Left lobe of liver (tissue), 2 donors: ENCODE measurements around the gene OLFML1. TPM values are rescaled to one million over a fixed set of nuclear protein-coding genes. Genes with fewer than 3 reads are reported as not detected.
"Not testable (repeated sequence)": the region's sequence is repeated elsewhere in the genome, so short reads cannot be mapped to it uniquely, and the experiment has no call there.

ENCODE experiments used
- ATAC-seq: fragments of 200-7000 bp; cut with Tn5 transposase; one replicate; pipeline ENCODE4 v1.9.1; 2020; ENCODE audit warnings: mild to moderate bottlenecking, moderate library complexity
- DNase-seq: peaks from one replicate; pipeline ENCODE4 v3.0.0-alpha.2; 2020; ENCODE audit warnings: low spot score
- total RNA-seq: library from RNA; stranded (reverse); gene quantifications from one replicate; pipeline ENCODE4 v1.2.1, GENCODE V29; 2021
- donor health status: DM: no; HTN: no; CAD: no; lungs with moderate emphysema.
- donor health status: DM: no; HTN: yes; CAD: no.

The OLFML1 gene
- total RNA-seq, 1 donor from 2014 or later: 2.2 TPM

GRCh38 chr11:7509966-7510365 is 24.7 kb downstream of the OLFML1 start:
- DNase-seq (no peak), ATAC-seq (no peak)

DNA sequence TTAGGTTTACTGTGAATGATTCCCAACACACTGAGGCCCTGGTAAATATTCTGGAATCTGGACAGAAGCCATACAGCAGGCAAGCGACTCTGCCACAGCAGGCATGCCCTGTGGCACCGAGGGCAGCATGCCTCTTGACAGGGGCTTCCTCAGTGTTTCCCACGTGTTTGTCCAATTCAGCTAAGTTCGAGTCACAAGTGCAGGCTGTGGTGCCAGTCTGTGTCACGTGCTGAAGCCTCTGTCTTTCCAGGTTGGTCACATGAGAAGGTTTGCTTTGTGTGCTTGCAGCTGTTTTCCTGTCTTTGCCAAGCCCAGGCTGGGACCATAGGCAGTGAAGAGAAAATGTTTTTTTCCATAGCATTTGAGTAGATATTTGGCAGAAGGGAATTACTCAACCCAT is 26.1 kb downstream of the OLFML1 start:
- peak; percentile 82 for DNase-seq
- ATAC-seq: peak; percentile 24

DNA sequence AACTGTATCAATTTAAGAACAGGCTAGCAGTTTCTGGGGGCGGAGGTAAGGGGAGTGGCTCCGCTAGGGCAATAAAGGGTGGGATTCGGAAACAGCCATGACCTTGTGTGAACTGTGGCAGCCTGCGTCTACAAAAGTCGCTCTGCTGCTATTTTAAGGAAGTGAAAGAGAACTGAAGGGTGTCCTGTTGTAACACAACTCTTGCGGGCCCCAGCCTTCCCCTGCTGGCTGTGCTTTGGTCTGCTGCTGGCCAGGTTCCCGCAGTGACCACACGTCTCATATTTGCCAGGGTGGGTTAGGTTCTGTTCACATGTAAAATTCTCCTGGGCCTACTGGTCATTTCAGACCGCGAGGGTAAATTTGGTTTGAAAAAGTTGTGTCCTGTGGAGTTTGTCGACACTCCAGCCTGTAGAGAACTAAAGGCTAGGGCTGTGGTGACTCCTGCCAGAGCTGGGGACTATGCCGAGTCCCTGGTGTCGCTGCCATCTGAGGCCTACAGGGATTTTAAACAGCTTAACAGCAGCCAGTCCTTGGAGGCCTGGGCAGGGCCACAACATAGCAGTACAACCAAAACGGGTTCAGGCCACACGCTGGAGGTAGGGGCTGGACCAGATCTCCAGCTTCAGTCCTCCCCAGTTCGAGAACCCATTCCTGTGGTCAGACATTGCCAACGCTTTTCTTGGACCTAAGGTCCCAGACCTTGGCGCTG is 27.4 kb downstream of the OLFML1 start:
- DNase-seq: peak; percentile 75
- peak; percentile 32 for ATAC-seq

- ATAC-seq (peak; percentile 85), DNase-seq (peak; percentile 96)
These were observed 28.2 kb downstream of the OLFML1 start, which contains the start of gene PPFIBP2 for GRCh38 chr11:7513234-7514098. Gene PPFIBP2 (plus strand): TSS chr11:7513999. CDS start chr11:7549476, 35,477 bp downstream.

DNA sequence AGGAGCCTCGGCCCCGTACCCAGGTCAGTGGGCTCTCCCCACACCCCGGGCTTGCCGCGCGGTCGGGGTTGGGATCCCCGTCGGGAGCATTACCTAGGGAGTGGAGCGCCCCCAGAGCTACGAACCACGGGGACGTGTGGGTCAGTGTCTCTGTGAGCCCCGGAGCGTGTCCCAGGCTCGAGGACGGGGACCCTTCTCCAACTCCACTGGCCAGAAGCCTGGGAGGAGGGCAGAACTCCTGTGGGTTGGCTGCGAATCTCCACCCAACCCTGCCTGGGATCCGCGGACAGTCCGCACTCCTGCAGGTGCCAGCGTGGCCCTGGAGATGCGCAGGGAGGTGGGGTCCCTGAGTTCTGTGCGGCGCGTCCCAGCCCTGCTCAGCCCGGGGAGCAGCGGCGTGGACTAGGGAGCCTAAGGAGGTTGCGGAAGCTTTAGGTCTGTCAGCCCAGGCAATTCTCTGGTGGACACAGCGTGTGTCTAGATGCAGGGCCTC is 28.8 kb downstream of the OLFML1 start:
- peak; percentile 43 for ATAC-seq
- DNase-seq: peak; percentile 56

GRCh38 chr11:7515447-7515886 is 30.2 kb downstream of the OLFML1 start:
- ATAC-seq: no peak
- no peak for DNase-seq

GRCh38 chr11:7516475-7516874 is 31.2 kb downstream of the OLFML1 start:
- DNase-seq (no peak), ATAC-seq (no peak)

GRCh38 chr11:7517743-7518142 is 32.4 kb downstream of the OLFML1 start:
- DNase-seq, ATAC-seq: not testable (repeated sequence)

DNA sequence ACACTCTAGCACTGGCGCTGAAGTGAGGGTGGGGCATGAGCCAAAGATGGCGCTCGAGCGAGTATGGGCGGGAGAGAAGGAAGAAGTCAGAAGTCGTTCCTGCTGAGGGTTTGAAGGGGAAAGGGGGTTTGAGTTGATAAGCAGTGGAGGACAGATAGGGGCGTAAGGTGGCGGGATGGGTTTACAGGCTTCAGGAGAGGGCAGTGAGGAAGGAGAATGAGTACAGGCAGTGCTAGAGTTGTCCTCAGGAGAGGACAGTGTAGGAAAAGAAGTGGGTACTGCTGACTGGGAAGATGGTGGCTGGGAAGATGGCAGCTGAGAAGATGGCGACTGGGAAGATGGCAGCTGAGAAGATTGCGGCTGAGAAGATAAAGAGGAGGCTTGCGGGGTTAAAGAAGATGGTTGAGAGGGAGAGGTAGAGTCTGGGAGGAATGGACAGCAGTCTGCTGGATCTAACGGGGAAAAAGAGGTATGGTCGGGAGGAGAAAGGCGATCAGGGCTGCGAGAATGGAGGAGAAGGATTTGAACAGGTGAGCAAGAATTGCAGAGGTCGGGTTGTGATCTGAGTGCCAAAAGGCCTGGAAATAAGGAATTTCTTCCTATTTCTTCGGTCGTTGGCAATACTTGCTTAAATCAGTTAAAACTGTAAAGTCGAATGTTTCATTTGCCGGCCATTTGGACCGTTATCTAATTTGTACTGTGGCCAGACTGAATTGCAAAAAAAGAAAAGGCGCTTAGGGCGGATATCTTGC is 33.7 kb downstream of the OLFML1 start:
- DNase-seq (no peak), ATAC-seq (no peak)

DNA sequence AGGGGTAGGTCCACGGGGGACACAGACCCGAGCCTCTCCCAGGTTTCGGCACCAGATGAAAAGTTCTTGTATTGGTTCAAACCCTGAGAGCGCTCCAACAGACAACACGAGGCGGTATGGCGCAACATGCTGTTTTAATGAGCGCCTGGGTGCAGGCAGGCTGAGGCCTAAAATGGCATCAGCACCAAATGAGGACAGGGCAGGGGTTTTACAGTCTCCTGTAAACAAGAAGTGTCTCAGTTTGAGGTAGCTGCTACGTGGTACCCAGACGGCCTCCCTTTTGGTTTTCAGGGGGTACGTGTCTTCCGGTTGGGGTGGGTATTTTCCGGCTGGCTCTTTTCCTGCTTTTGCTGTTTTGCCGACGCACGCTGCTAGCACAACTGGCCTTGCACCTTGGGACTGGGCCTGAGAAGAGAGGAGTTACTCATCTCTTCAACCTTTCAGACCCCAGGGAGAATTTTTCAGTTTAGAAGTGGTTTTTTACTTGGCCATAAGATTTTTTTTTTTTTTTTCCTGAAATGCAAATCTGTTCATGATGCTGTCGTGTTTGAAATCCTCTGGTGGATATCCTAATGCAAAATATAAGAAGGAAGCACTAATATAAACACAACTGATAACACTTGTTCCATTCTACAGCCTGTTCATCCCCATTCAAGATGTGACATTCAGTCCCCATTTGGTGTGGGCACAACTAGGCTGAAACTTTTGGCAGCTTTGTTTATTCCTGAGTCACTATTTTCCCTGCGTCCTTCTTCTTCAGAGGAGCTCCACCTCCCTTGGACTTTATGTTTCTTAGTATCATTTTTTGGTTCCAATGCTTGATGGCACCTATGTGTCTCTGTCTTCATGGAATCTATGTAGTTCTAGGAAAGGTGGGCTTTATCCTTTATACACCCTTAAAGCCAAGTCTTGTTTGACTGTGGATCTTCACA is 35.0 kb downstream of the OLFML1 start:
- DNase-seq (no peak), ATAC-seq (no peak)

- no peak for DNase-seq
- no peak for ATAC-seq
These were observed 35.7 kb downstream of the OLFML1 start for GRCh38 chr11:7520981-7521487.

DNA sequence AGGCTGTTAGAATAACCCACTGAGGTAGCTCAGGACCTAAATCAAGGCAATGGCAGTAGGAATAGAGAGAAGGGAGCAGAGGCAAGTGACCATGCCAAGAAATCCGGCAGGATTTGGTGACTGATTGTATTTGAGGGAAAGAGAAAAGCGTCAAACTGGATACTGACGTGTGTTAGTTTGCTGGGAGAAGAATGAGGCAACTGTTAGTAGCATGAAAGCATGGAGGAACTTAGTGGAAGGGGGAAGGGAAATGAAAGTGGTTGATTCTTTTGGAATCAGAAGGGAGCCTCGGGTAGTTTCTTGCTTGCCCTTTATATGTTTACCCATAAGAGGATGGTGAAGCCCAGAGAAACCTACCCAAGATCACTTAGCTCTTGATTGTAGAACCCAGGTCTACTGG is 36.8 kb downstream of the OLFML1 start:
- ATAC-seq (no peak), DNase-seq (no peak)

DNA sequence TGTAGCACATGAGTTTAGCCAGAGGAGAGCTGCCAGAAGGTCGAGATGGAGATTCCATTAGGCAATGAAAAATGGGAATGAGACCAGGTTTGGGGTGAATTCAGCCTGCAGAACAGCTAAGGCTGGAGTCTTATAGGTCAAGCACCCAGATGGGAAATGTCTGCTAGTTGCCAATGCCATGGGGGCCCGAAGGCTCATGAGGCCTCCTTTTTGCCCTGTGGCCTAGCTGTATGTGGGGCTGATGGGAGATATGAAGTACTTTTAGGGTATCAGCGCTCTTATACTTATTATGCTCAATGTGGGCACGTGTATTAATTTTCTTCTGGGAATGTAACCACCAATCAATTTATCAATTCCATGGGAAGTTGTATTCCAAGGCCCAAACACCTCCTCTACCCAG is 37.2 kb downstream of the OLFML1 start:
- no peak for DNase-seq
- peak; percentile 6 for ATAC-seq

DNA sequence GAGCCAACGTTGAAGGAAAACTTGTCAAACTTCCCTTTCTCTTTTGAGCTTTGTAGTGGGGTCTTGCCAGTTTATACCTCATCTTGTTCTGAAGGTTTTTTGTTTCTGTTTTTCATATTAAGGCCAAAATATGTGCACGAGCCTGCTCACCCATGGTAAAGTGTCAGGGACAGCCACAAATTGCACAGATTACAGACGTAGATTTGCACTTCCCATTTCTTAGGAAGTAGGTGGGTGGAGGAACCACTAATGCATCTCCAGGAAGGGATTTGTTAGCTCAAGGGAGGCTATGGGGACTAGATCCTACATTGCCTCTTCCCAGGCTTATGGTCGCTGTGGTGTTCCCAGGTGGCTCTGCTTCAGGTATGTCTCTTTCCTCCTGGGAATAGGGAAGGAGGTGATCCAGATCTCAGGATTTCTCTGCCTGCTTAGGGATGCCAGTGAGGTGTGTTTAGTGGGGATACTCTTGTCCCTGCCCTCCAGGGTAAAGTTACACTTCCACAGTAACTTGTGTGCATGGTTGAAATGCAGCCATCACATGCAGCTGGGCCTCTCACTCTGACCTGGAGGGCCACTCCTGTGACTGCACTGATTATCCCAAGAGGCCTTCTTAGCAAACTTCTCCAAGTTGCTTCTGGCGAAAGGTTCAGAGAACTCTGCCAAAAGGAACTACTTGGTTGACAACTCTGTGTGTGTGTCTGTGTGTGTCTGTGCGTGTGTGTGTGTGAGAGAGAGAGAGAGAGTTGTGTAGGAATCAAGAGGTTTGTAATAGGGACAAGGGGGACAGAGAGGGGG is 38.3 kb downstream of the OLFML1 start:
- peak; percentile 12 for ATAC-seq
- DNase-seq: no peak

- ATAC-seq: peak; percentile 4
- no peak for DNase-seq
These were observed 39.3 kb downstream of the OLFML1 start for GRCh38 chr11:7524462-7525235.

DNA sequence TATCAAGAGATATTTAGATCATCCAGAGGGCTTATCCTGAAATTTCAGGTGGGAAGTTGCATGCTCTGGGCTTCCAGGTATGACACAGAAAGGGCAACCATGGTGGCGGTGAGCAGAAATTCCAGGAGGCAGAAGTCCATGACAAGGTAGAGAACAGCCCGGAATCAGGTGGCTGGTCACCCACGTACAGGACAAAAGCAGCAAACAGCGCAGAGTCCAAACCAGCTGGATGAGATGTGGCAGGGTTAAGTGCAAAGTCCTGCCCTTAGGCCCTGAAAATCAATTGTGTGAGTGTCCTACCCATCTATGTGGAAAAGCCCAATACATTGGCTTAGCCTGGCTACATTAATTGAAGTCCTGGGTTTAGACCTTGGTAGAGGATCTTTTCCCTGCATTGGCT is 40.1 kb downstream of the OLFML1 start:
- DNase-seq (peak; percentile 91), ATAC-seq (peak; percentile 88)

DNA sequence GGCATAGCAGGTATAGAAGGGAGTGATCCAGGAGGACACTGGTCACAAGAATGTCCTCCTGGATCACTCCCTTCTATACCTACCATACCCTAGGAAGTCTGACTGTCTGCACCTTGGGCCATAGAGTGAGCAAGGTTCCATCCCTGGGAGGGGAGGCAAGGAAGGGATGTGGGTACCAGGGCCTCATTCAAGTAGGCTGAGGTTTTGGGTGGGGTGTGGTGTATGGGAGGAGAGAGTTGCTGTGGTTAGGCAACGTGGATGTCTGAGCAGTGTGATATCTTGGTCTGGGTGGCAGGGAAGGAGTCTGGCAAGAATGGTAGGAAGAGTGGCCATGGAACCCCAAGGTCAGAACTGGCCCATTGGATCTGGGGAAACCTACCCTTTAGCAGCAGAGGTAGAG is 41.7 kb downstream of the OLFML1 start:
- no peak for ATAC-seq

GRCh38 chr11:7528514-7529049 is 43.3 kb downstream of the OLFML1 start:
- no peak for DNase-seq
- ATAC-seq: no peak

More for the DNA sequence above, 41.7 kb downstream of the OLFML1 start:
- DNase-seq: no peak
